K562 (cell line): ENCODE measurements around the gene EIF4G1. TPM values are rescaled to one million over a fixed set of nuclear protein-coding genes. Genes with fewer than 3 reads are reported as not detected.
A peak's percentile ranks its signal among the peaks of the same experiment; 100 is the strongest.

ENCODE experiments used
- CBX2 ChIP-seq: fragments of 200-600 bp; sonication (generic); IDR thresholded peaks from one replicate; pipeline ENCODE4 v1.6.1; 2012; ENCODE audit warnings: mild to moderate bottlenecking, low read length, inconsistent platforms; ENCODE audit not compliant: insufficient read depth, poor library complexity, severe bottlenecking
- ETV6 ChIP-seq, 3 experiments: fragments of 150-350 bp in 1 of 3; sonication (generic) in 1 of 3; formaldehyde crosslinking in 1 of 3; IDR thresholded peaks; 2 replicates each; pipeline versions ENCODE4 v1.6.1 to v1.8.0; 2014 to 2022; ENCODE audit warnings: borderline replicate concordance in 2 of 3, low read depth in 2 of 3, antibody characterized with exemption in 1 of 3, low read length in 1 of 3, mild to moderate bottlenecking in 1 of 3, missing genetic modification reagents in 1 of 3
- FOXP1 ChIP-seq: sonication (generic); formaldehyde crosslinking; IDR thresholded peaks from 2 replicates; pipeline ENCODE4 v1.8.0; 2022; ENCODE audit warnings: mild to moderate bottlenecking, missing genetic modification reagents
- GABPA ChIP-seq: fragments of 200-800 bp; sonication (Bioruptor generic); conservative IDR thresholded peaks from 2 replicates; pipeline ENCODE4 v1.6.1; 2016; ENCODE audit warnings: low read depth, missing genetic modification characterization, missing compliant biosample characterization
- HDAC1 ChIP-seq, 2 experiments: fragments of 450-650 bp; IDR thresholded peaks; 2 replicates each; pipeline ENCODE4 v1.6.1; 2016 to 2017; ENCODE audit warnings: inconsistent platforms in 1 of 2, mild to moderate bottlenecking in 1 of 2, moderate library complexity in 1 of 2
- HNRNPL ChIP-seq: fragments of 200-400 bp; formaldehyde crosslinking; IDR thresholded peaks from 2 replicates; pipeline ENCODE4 v1.6.1; 2017; ENCODE audit warnings: low read depth, mild to moderate bottlenecking, low read length
- KLF10 ChIP-seq: fragments of 250-450 bp; sonication (Bioruptor Pico); IDR thresholded peaks from 2 replicates; pipeline ENCODE4 v1.6.1; 2021; ENCODE audit warnings: matching md5 sums
- MAX ChIP-seq: sonication (generic); formaldehyde crosslinking; IDR thresholded peaks from 2 replicates; pipeline ENCODE4 v1.9.0; 2022; ENCODE audit warnings: mild to moderate bottlenecking, missing genetic modification reagents
- MAZ ChIP-seq, 2 experiments: fragments of 450-650 bp in 1 of 2; sonication (generic) in 1 of 2; formaldehyde crosslinking; IDR thresholded peaks in 1 of 2; conservative IDR thresholded peaks in 1 of 2; 2 replicates each; pipeline versions ENCODE4 v1.4.0 to v1.5.0; 2020; ENCODE audit warnings: mild to moderate bottlenecking in 1 of 2, missing genetic modification reagents in 1 of 2
- MTF1 ChIP-seq: fragments of 250-450 bp; sonication (Bioruptor Pico); IDR thresholded peaks from 2 replicates; pipeline ENCODE4 v1.9.0; 2021; ENCODE audit warnings: moderate library complexity, mild to moderate bottlenecking, inconsistent platforms, borderline replicate concordance
- RBBP5 ChIP-seq: fragments of 200-600 bp; sonication (generic); IDR thresholded peaks from 2 replicates; pipeline ENCODE4 v1.6.1; 2012; ENCODE audit warnings: borderline replicate concordance, mild to moderate bottlenecking, low read length, control low read depth, inconsistent platforms; ENCODE audit not compliant: insufficient read depth, poor library complexity, severe bottlenecking
- RBM34 ChIP-seq: fragments of 200-400 bp; formaldehyde crosslinking; IDR thresholded peaks from 2 replicates; pipeline ENCODE4 v1.6.1; 2018; ENCODE audit warnings: low read length, borderline replicate concordance; ENCODE audit not compliant: insufficient read depth
- SAP30 ChIP-seq: fragments of 200-600 bp; sonication (generic); IDR thresholded peaks from 2 replicates; pipeline ENCODE4 v1.6.1; 2012; ENCODE audit warnings: borderline replicate concordance, low read depth, mild to moderate bottlenecking, moderate library complexity, low read length, control low read depth, inconsistent platforms; ENCODE audit not compliant: insufficient read depth, poor library complexity, severe bottlenecking
- TCF3 ChIP-seq: sonication (generic); formaldehyde crosslinking; IDR thresholded peaks from 2 replicates; pipeline ENCODE4 v1.4.0; 2020; ENCODE audit warnings: mild to moderate bottlenecking, missing genetic modification reagents
- ZBTB7A ChIP-seq: IDR thresholded peaks from 2 replicates; pipeline ENCODE4 v1.6.1; 2011; ENCODE audit warnings: low read depth, mild to moderate bottlenecking, low read length, moderate library complexity, borderline replicate concordance; ENCODE audit not compliant: control insufficient read depth
- ZFP36 ChIP-seq: fragments of 150-350 bp; IDR thresholded peaks from 2 replicates; pipeline ENCODE4 v1.6.1; 2018; ENCODE audit warnings: low read length, low read depth; ENCODE audit not compliant: partially characterized antibody
- ZMIZ1 ChIP-seq, 2 experiments: fragments of 150-350 bp in 1 of 2; IDR thresholded peaks; 2 replicates each; pipeline ENCODE4 v1.6.1; 2012 to 2016; ENCODE audit warnings: low read depth in 2 of 2, low read length in 2 of 2, mild to moderate bottlenecking in 1 of 2, moderate library complexity in 1 of 2
- ZNF134 ChIP-seq: fragments of 250-450 bp; sonication (Bioruptor Pico); conservative IDR thresholded peaks from 2 replicates; pipeline ENCODE4 v1.4.0; 2020
- polyA plus RNA-seq, 8 experiments: library from polyadenylated mRNA; depleted of rRNA in 4 of 8; stranded (reverse) in 5 of 8; unstranded in 3 of 8; fragments of >200 nt; fragmentation: Nextera tagmentation in 2 of 8; fragmentation: Illumina TruSeq in 1 of 8; extraction: Ambion mirVana in 2 of 8; extraction: Trizol in 1 of 8; gene quantifications; 2 replicates each; pipeline versions ENCODE4 v1.2.1 to v1.2.3, GENCODE V29; 2011 to 2014; ENCODE audit warnings: inconsistent platforms in 1 of 8, missing spikeins in 1 of 8
- total RNA-seq, 7 experiments: library from RNA; depleted of rRNA in 6 of 7; stranded (reverse); fragments of >200 nt in 6 of 7; fragmentation: Illumina TruSeq in 2 of 7; extraction: Trizol in 2 of 7; gene quantifications; 2 replicates each; pipeline versions ENCODE4 v1.2.1 to v1.2.3, GENCODE V29; 2011 to 2021; ENCODE audit warnings: low replicate concordance in 1 of 7
- TF ChIP-seq, protein P1 (sequence below): fragments of 450-650 bp; IDR thresholded peaks from 2 replicates; pipeline ENCODE4 v1.6.1; 2014; ENCODE audit warnings: low read depth, mild to moderate bottlenecking, moderate library complexity, borderline replicate concordance

Gene EIF4G1
- total and polyA plus RNA-seq, 9 of the 15 experiments (the other 6 are each of a cell fraction or from before 2014, with no cell fraction given), result 4.6 to 505 (median 155) TPM

GRCh38 chr3:184314700-184315542, 515 bp downstream of the EIF4G1 start (continued):
- TF ChIP-seq, protein P1, sequence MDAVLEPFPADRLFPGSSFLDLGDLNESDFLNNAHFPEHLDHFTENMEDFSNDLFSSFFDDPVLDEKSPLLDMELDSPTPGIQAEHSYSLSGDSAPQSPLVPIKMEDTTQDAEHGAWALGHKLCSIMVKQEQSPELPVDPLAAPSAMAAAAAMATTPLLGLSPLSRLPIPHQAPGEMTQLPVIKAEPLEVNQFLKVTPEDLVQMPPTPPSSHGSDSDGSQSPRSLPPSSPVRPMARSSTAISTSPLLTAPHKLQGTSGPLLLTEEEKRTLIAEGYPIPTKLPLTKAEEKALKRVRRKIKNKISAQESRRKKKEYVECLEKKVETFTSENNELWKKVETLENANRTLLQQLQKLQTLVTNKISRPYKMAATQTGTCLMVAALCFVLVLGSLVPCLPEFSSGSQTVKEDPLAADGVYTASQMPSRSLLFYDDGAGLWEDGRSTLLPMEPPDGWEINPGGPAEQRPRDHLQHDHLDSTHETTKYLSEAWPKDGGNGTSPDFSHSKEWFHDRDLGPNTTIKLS, result peak; percentile 33; the same call in 1 of the 2 replicates
- TF ChIP-seq HDAC1 (IDR thresholded peaks at IDR 0.05) (no peak), MTF1 (CRISPR knock-in tag) (no peak), MAX (CRISPR knock-in tag) (peak; percentile 41; the same call in 1 of the 2 replicates), ZBTB7A (peak; percentile 68; the same call in 1 of the 2 replicates), MAZ (CRISPR knock-in tag; conservative IDR thresholded peaks at IDR 0.05 in 1 of 2, IDR thresholded peaks at IDR 0.05 in 1 of 2) (peak; percentile 29 to 49), CBX2 (no peak), FOXP1 (CRISPR knock-in tag) (peak; percentile 49; the same call in 1 of the 2 replicates), HNRNPL (peak; percentile 65), TCF3 (CRISPR knock-in tag) (no peak), GABPA (tag) (peak; percentile 65), RBM34 (no peak), KLF10 (no peak), ETV6 (IDR thresholded peaks at IDR 0.05; ENCODE audit: borderline replicate concordance in 1 of 2, low read depth in 2 of 2, low read length in 1 of 2) (no peak), ETV6 (CRISPR knock-in tag; IDR thresholded peaks at IDR 0.05; ENCODE audit: borderline replicate concordance) (peak; percentile 59; the same call in 1 of the 2 replicates), SAP30 (peak; percentile 67), ZMIZ1 (IDR thresholded peaks at IDR 0.05; ENCODE audit: low read depth in 2 of 2, low read length in 2 of 2) (0 out of 4 replicates have a peak, but pooled peaks of 1 of the 2 experiments have one; percentile 8), RBBP5 (peak; percentile 88), ZNF134 (CRISPR knock-in tag) (no peak), ZFP36 (no peak)
